Activated CD8-positive, alpha-beta T cell treated with anti-CD3 and anti-CD28 coated beads, Interleukin-2, amount 10 ng/mL, durations not matched to agents 7 days and 5 days (primary cell): ENCODE measurements around the gene IL37. TPM values are rescaled to one million over a fixed set of nuclear protein-coding genes. Genes with fewer than 3 reads are reported as not detected.
A peak's percentile ranks its signal among the peaks of the same experiment; 100 is the strongest.

Source experiments
- ATAC-seq: fragments of 150-1000 bp; cut with Tn5 transposase; one replicate; pipeline ENCODE4 v1.10.0; 2021; ENCODE audit warnings: moderate library complexity
- CTCF ChIA-PET: fragments of 350-600 bp; sonication (Branson Sonifier 250); formaldehyde crosslinking; loops from one replicate; lab custom pipeline; 2021; ENCODE audit warnings: antibody characterized with exemption; lab: Charles Lee
- POLR2A ChIA-PET: fragments of 350-600 bp; sonication (Branson Sonifier 250); formaldehyde crosslinking; loops from one replicate; lab custom pipeline; 2021; ENCODE audit warnings: antibody characterized with exemption; lab: Charles Lee
- DNase-seq: peaks from one replicate; pipeline ENCODE4 v3.0.0-alpha.2; 2020
- H3K27ac Mint-ChIP-seq: one replicate; pipeline ENCODE4 v1.8.0; 2021; ENCODE audit warnings: mild to moderate bottlenecking, mixed read lengths
- H3K27me3 Mint-ChIP-seq: one replicate; pipeline ENCODE4 v1.8.0; 2021; ENCODE audit warnings: low read depth, mixed read lengths
- H3K36me3 Mint-ChIP-seq: one replicate; pipeline ENCODE4 v1.8.0; 2021; ENCODE audit warnings: low read depth, mixed read lengths
- H3K4me1 Mint-ChIP-seq: one replicate; pipeline ENCODE4 v1.8.0; 2021; ENCODE audit warnings: low read depth, mixed read lengths
- H3K4me3 Mint-ChIP-seq: one replicate; pipeline ENCODE4 v1.8.0; 2021; ENCODE audit warnings: mild to moderate bottlenecking, mixed read lengths
- H3K9me3 Mint-ChIP-seq: one replicate; pipeline ENCODE4 v1.8.0; 2022; ENCODE audit warnings: mixed read lengths; ENCODE audit not compliant: insufficient read depth
- total RNA-seq, 2 experiments: library from RNA; stranded (reverse); gene quantifications; one replicate each; pipeline ENCODE4 v1.2.3, GENCODE V29; 2021

The IL37 gene
- total RNA-seq, 2 experiments from 2014 or later, result not detected

DNA sequence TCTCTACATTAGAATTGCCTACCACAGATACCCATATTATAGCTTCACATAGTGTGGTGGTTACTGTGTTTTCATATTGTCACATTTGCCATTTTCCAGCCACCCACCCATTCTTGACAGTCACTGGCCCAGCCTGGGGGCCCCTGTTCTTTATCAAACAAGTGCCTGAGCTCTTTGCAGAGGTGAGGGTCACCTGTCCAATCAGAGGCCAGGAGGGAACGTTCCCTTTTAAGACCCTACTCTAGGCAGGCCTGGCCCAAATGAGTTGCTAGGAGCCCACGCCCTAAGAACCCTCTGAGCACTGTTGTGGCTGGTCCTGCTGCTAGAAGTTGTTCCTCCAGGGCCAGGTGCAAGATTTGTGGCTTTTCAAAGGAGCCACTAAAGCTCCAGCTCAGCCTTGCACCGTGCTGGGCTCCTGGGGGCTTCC, 5.2 kb downstream of the IL37 start:
- H3K27me3 Mint-ChIP-seq, result no peaks in the 10 kb centered on the region
- H3K4me1 Mint-ChIP-seq, result peaks cover 16% of the 10 kb centered on the region
- no peaks in the 10 kb centered on the region for H3K36me3 Mint-ChIP-seq
- ChIA-PET POLR2A (interaction anchor here (0.6 kb wide), 1 partner anchor 31 kb away, joined by 3 read pairs; no protein-coding TSS in a partner anchor), CTCF (interaction anchor here (1.4 to 4.5 kb wide), 7 partner anchors 14 to 166 kb away, joined by 3 to 20 read pairs (median 7); no protein-coding TSS in a partner anchor)
- no peak overlapping the region for H3K27ac Mint-ChIP-seq
- H3K9me3 Mint-ChIP-seq, result no peaks in the 10 kb centered on the region
- DNase-seq (no peak), ATAC-seq (no peak)
- no peak overlapping the region for H3K4me3 Mint-ChIP-seq

- Mint-ChIP-seq H3K27ac (no peak overlapping the region), H3K27me3 (no peaks in the 10 kb centered on the region), H3K4me3 (no peak overlapping the region), H3K9me3 (no peaks in the 10 kb centered on the region), H3K4me1 (peaks cover 16% of the 10 kb centered on the region), H3K36me3 (no peaks in the 10 kb centered on the region)
- ChIA-PET CTCF (interaction anchor here (1.3 to 4.5 kb wide), 7 partner anchors 25 to 167 kb away, joined by 3 to 20 read pairs (median 11); no protein-coding TSS in a partner anchor), POLR2A (interaction anchor here (0.6 kb wide), 1 partner anchor 32 kb away, joined by 3 read pairs; no protein-coding TSS in a partner anchor)
- no peak for DNase-seq
- no peak for ATAC-seq
Observed at GRCh38 chr2:112916625-112917247, 5.8 kb downstream of the IL37 start.

GRCh38 chr2:112917856-112918255, 6.9 kb downstream of the IL37 start:
- H3K27ac Mint-ChIP-seq, result no peak overlapping the region
- H3K27me3 Mint-ChIP-seq, result no peaks in the 10 kb centered on the region
- peaks cover 16% of the 10 kb centered on the region for H3K4me1 Mint-ChIP-seq
- ATAC-seq (no peak), DNase-seq (no peak)
- H3K9me3 Mint-ChIP-seq, result no peaks in the 10 kb centered on the region
- H3K4me3 Mint-ChIP-seq, result no peak overlapping the region
- ChIA-PET CTCF (interaction anchor here (1.3 to 4.5 kb wide), 3 partner anchors 24 to 168 kb away, joined by 11 to 18 read pairs (median 13); no protein-coding TSS in a partner anchor), POLR2A (no interaction called here)
- no peaks in the 10 kb centered on the region for H3K36me3 Mint-ChIP-seq

DNA sequence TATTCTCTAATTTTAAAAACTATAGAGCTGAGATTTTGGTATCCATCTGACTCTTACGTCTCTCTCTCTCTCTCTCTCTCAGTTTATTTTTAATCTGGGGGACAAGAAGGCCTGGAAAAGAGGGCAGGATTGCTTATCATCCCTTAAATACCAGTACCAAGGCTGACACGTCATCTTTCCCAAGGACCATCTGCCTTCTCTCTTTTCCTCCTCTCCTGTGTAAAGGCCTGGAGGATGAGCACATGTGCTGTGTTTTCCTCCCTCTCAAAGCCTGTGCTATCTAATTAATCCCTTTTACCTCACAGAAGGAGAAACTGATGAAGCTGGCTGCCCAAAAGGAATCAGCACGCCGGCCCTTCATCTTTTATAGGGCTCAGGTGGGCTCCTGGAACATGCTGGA, 7.3 kb downstream of the IL37 start:
- Mint-ChIP-seq H3K4me3 (no peak overlapping the region), H3K4me1 (peaks cover 16% of the 10 kb centered on the region), H3K27me3 (no peaks in the 10 kb centered on the region), H3K9me3 (no peaks in the 10 kb centered on the region), H3K36me3 (no peaks in the 10 kb centered on the region), H3K27ac (no peak overlapping the region)
- no peak for ATAC-seq
- POLR2A ChIA-PET, result no interaction called here
- CTCF ChIA-PET, result interaction anchor here (1.3 to 4.5 kb wide), 3 partner anchors 23 to 169 kb away, joined by 11 to 18 read pairs (median 13); no protein-coding TSS in a partner anchor
- no peak for DNase-seq

DNA sequence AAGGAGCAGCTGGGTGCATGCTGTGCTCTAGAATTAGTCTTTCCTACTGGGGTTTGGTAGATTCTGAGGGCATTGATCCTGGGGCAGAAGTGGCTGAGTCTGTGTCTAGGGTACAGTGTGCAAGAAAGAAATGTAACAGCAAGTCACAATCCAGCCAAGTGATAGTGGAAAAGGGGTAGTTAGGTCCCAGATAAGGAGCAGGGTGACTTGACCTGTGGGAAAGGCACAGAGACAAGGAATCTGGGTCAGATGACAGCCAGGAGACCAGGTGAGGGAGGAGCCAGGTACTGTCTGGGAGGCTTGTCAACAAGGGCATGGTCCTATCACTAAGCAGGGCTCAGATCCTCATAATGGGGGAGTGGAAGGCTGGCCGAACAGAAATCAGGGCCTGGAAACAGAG, 8.1 kb downstream of the IL37 start:
- H3K4me3 Mint-ChIP-seq, result no peak overlapping the region

GRCh38 chr2:112920923-112921532, 10.1 kb downstream of the IL37 start:
- DNase-seq (peak; percentile 24), ATAC-seq (peak; percentile 49)
- H3K36me3 Mint-ChIP-seq, result no peaks in the 10 kb centered on the region
- peak overlapping the region; percentile 41 for H3K27ac Mint-ChIP-seq
- peaks cover 2% of the 10 kb centered on the region for H3K27me3 Mint-ChIP-seq
- ChIA-PET POLR2A (no interaction called here), CTCF (interaction anchor here (1.4 to 9.3 kb wide), 2 partner anchors 20 to 171 kb away, joined by 7 to 64 read pairs; no protein-coding TSS in a partner anchor)
- H3K4me3 Mint-ChIP-seq, result no peak overlapping the region
- peaks cover 8% of the 10 kb centered on the region for H3K4me1 Mint-ChIP-seq
- H3K9me3 Mint-ChIP-seq, result no peaks in the 10 kb centered on the region

More for the DNA sequence above, 8.1 kb downstream of the IL37 start:
- H3K27me3 Mint-ChIP-seq, result peaks cover 1% of the 10 kb centered on the region
- no peaks in the 10 kb centered on the region for H3K9me3 Mint-ChIP-seq
- no peak overlapping the region for H3K27ac Mint-ChIP-seq
- H3K36me3 Mint-ChIP-seq, result no peaks in the 10 kb centered on the region
- peaks cover 16% of the 10 kb centered on the region for H3K4me1 Mint-ChIP-seq
- ChIA-PET POLR2A (no interaction called here), CTCF (interaction anchor here (4.5 to 9.3 kb wide), 2 partner anchors 22 to 169 kb away, joined by 18 to 64 read pairs; no protein-coding TSS in a partner anchor)
- ATAC-seq (no peak), DNase-seq (no peak)

GRCh38 chr2:112921982-112922381, 11.0 kb downstream of the IL37 start:
- Mint-ChIP-seq H3K27ac (no peak overlapping the region), H3K4me1 (peaks cover 3% of the 10 kb centered on the region), H3K9me3 (no peaks in the 10 kb centered on the region), H3K36me3 (no peaks in the 10 kb centered on the region), H3K4me3 (no peak overlapping the region), H3K27me3 (peaks cover 2% of the 10 kb centered on the region)
- ChIA-PET CTCF (interaction anchor here (4.0 to 9.3 kb wide), 2 partner anchors 19 to 37 kb away, joined by 15 to 64 read pairs; no protein-coding TSS in a partner anchor), POLR2A (no interaction called here)
- no peak for DNase-seq
- ATAC-seq, result no peak

- H3K27ac Mint-ChIP-seq, result no peak overlapping the region
- H3K27me3 Mint-ChIP-seq, result peaks cover 5% of the 10 kb centered on the region
- ChIA-PET CTCF (interaction anchor here (4.0 to 9.3 kb wide), 2 partner anchors 18 to 38 kb away, joined by 15 to 64 read pairs; no protein-coding TSS in a partner anchor), POLR2A (no interaction called here)
- H3K9me3 Mint-ChIP-seq, result no peaks in the 10 kb centered on the region
- no peak overlapping the region for H3K4me3 Mint-ChIP-seq
- no peaks in the 10 kb centered on the region for H3K36me3 Mint-ChIP-seq
- peaks cover 3% of the 10 kb centered on the region for H3K4me1 Mint-ChIP-seq
- DNase-seq (no peak), ATAC-seq (no peak)
Observed at GRCh38 chr2:112923237-112923966, 12.4 kb downstream of the IL37 start.

DNA sequence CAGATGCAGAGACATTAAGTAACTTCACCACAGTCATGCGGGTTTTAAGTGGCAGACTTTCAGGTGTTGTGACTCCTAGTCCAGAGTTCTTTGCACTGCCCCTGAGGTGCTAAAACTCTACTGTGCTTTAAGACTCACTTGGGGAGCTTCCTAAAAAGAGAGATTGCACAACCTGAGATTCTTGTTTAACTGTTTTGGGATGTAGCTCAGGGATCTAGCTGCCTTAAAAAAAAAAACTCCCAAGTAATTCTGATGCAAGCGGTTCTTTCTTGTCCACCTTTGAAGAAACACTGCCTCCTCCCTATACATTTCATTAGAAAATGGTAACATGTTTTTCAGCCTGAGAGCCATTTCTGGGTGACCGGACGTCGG, 13.0 kb downstream of the IL37 start:
- Mint-ChIP-seq H3K27me3 (peaks cover 5% of the 10 kb centered on the region), H3K27ac (no peak overlapping the region), H3K4me3 (no peak overlapping the region), H3K4me1 (peaks cover 3% of the 10 kb centered on the region), H3K36me3 (no peaks in the 10 kb centered on the region), H3K9me3 (no peaks in the 10 kb centered on the region)
- ATAC-seq, result no peak
- DNase-seq, result no peak
- ChIA-PET CTCF (interaction anchor here (4.0 to 9.3 kb wide), 2 partner anchors 17 to 39 kb away, joined by 15 to 64 read pairs; no protein-coding TSS in a partner anchor), POLR2A (no interaction called here)

DNA sequence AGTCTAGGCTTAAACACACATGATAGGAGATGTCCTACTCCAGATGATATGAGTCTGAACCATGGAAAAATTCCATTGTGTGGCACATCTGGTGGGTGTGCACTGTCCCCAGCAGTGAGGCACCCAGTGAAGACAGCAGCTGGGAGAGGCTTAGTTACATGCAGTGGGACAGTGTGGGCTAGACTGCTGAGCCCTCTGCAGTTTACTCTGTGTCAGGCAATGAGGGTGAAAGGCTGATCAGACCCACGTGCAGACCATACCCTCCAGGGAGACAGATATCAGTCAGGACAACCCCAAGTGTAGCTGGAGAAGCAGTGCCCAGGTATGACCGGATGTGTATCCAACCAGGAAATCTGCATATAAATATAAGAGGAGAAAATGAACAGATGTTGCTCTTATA, 13.4 kb downstream of the IL37 start:
- ATAC-seq (no peak), DNase-seq (no peak)
- no peaks in the 10 kb centered on the region for H3K36me3 Mint-ChIP-seq
- ChIA-PET POLR2A (no interaction called here), CTCF (interaction anchor here (1.0 to 9.3 kb wide), 3 partner anchors 17 to 174 kb away, joined by 3 to 64 read pairs (median 15); no protein-coding TSS in a partner anchor)
- peaks cover 3% of the 10 kb centered on the region for H3K4me1 Mint-ChIP-seq
- H3K4me3 Mint-ChIP-seq, result no peak overlapping the region
- H3K27me3 Mint-ChIP-seq, result peaks cover 5% of the 10 kb centered on the region
- no peaks in the 10 kb centered on the region for H3K9me3 Mint-ChIP-seq
- no peak overlapping the region for H3K27ac Mint-ChIP-seq

- Mint-ChIP-seq H3K27me3 (peaks cover 5% of the 10 kb centered on the region), H3K9me3 (no peaks in the 10 kb centered on the region), H3K36me3 (no peaks in the 10 kb centered on the region), H3K4me3 (no peak overlapping the region), H3K4me1 (peaks cover 3% of the 10 kb centered on the region), H3K27ac (no peak overlapping the region)
- CTCF ChIA-PET, result interaction anchor here (1.0 to 9.3 kb wide), 3 partner anchors 17 to 174 kb away, joined by 3 to 64 read pairs (median 15); no protein-coding TSS in a partner anchor
- POLR2A ChIA-PET, result no interaction called here
- ATAC-seq (no peak), DNase-seq (no peak)
Observed at GRCh38 chr2:112924821-112925220, 13.9 kb downstream of the IL37 start.
